Urinary bladder (tissue), 4 donors: ENCODE measurements around the gene RELL1. TPM values are rescaled to one million over a fixed set of nuclear protein-coding genes. Genes with fewer than 3 reads are reported as not detected.
A peak's percentile ranks its signal among the peaks of the same experiment; 100 is the strongest.

Experiments used
- DNase-seq: peaks from one replicate; pipeline ENCODE4 v3.0.0-alpha.2; 2015; ENCODE audit errors: extremely low spot score
- H3K27ac ChIP-seq: one replicate; pipeline ENCODE4 v1.5.1; 2013; ENCODE audit warnings: low read depth, mild to moderate bottlenecking, moderate library complexity
- H3K36me3 ChIP-seq: one replicate; pipeline ENCODE4 v1.6.1; 2013; ENCODE audit warnings: mild to moderate bottlenecking, moderate library complexity; ENCODE audit not compliant: insufficient read depth
- H3K4me1 ChIP-seq: one replicate; pipeline ENCODE4 v1.6.1; 2013; ENCODE audit warnings: mild to moderate bottlenecking, moderate library complexity; ENCODE audit not compliant: insufficient read depth
- H3K4me3 ChIP-seq: one replicate; pipeline ENCODE4 v1.5.1; 2013; ENCODE audit warnings: low read depth, low read length
- WGBS: extraction: QIAGEN DNeasy Blood & Tissue Kit; methylation state at CpG from one replicate; pipeline ENCODE4 v1.1.7; 2013; 5-methylcytosine and 5-hydroxymethylcytosine counted together
- polyA plus RNA-seq: library from polyadenylated mRNA; stranded (reverse); fragments of 200-250 nt; gene quantifications from one replicate; pipeline ENCODE4 v1.2.3, GENCODE V29; 2013
- total RNA-seq: library from RNA; depleted of rRNA; stranded (reverse); fragments of >200 nt; gene quantifications from one replicate; pipeline ENCODE4 v1.2.3, GENCODE V29; 2014
- donor health status: healthy with polysubstance abuse.
- donor health status: healthy.

Gene RELL1
- total and polyA plus RNA-seq, 2 donors: 7.6 to 44.7 TPM

- no peak overlapping the region for H3K27ac ChIP-seq
- no peaks in the 10 kb centered on the region for H3K36me3 ChIP-seq
- no peaks in the 10 kb centered on the region for H3K4me1 ChIP-seq
- no peak overlapping the region for H3K4me3 ChIP-seq
- DNase-seq: no peak
- WGBS: 92% methylated on average over 4 of the region's 4 CpGs
Measured at GRCh38 chr4:37604461-37604860, 81.7 kb downstream of the RELL1 start.

GRCh38 chr4:37603711-37604110 lies 82.5 kb downstream of the RELL1 start:
- no peak overlapping the region for H3K27ac ChIP-seq
- no peak for DNase-seq
- H3K36me3 ChIP-seq: no peaks in the 10 kb centered on the region
- WGBS: 92% methylated on average over 5 of the region's 5 CpGs
- no peak overlapping the region for H3K4me3 ChIP-seq
- H3K4me1 ChIP-seq: no peaks in the 10 kb centered on the region

DNA sequence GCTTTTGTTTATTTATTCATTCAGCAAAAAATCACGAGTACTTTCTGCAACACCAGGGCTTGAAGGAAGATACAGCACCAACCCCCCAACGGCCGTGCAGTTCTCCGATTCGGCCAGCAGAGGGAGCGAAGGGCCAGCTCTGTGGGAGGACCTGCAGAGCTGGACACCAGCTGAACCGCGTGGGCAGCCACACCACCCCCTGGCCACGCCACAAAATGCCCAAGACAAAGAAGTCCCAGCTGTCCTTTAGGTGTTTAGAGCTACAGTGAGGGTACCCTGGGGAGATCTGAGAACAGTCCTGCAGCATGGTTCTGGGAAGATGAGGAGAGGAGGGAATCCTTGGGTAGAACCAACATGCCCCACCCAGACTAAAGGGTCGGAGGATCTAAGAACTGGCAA lies 83.1 kb downstream of the RELL1 start:
- Histone ChIP-seq H3K4me3 (no peak overlapping the region), H3K36me3 (no peaks in the 10 kb centered on the region), H3K27ac (no peak overlapping the region), H3K4me1 (no peaks in the 10 kb centered on the region)
- WGBS: 8% methylated on average over 10 of the region's 10 CpGs
- DNase-seq: peak; percentile 42

- H3K27ac ChIP-seq: no peak overlapping the region
- H3K4me1 ChIP-seq: no peaks in the 10 kb centered on the region
- no peak for DNase-seq
- WGBS: 72% methylated on average over 18 of the region's 18 CpGs
- no peaks in the 10 kb centered on the region for H3K36me3 ChIP-seq
- H3K4me3 ChIP-seq: no peak overlapping the region
Measured at GRCh38 chr4:37602454-37603069, 83.6 kb downstream of the RELL1 start.

GRCh38 chr4:37601531-37601930 lies 84.6 kb downstream of the RELL1 start:
- DNase-seq: no peak
- Histone ChIP-seq H3K27ac (no peak overlapping the region), H3K4me3 (no peak overlapping the region), H3K4me1 (no peaks in the 10 kb centered on the region), H3K36me3 (no peaks in the 10 kb centered on the region)
- 46% methylated on average over 5 of the region's 5 CpGs for WGBS

GRCh38 chr4:37599092-37599790 lies 86.9 kb downstream of the RELL1 start:
- no peak for DNase-seq
- no peak overlapping the region for H3K27ac ChIP-seq
- no peak overlapping the region for H3K4me3 ChIP-seq
- H3K36me3 ChIP-seq: no peaks in the 10 kb centered on the region
- WGBS: 81% methylated on average over 9 of the region's 9 CpGs
- H3K4me1 ChIP-seq: no peaks in the 10 kb centered on the region

DNA sequence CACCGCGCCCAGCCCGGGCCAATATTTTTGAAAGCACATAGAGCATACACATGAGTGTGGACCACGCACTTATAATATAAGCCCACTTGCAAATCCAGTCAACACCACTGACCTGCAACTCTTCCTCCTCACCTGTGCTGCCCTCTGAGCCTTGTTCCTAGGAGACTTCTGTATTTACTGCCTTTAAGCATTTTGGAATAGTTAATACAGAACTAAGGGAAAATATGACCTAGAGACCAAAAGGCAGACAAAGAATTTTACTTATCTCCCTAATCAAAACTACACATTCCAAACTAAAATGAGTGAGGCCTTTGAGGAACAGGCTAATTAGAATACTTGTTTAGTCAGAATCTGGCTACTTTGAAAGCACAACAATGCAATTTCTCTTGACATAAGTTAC lies 89.1 kb downstream of the RELL1 start:
- WGBS: 96% methylated on average over 4 of the region's 4 CpGs
- Histone ChIP-seq H3K4me3 (no peak overlapping the region), H3K4me1 (no peaks in the 10 kb centered on the region), H3K36me3 (no peaks in the 10 kb centered on the region), H3K27ac (no peak overlapping the region)
- no peak for DNase-seq

GRCh38 chr4:37595875-37596680 lies 90.1 kb downstream of the RELL1 start:
- DNase-seq: no peak
- no peaks in the 10 kb centered on the region for H3K36me3 ChIP-seq
- WGBS: 75% methylated on average over 12 of the region's 12 CpGs
- H3K4me1 ChIP-seq: no peaks in the 10 kb centered on the region
- no peak overlapping the region for H3K27ac ChIP-seq
- H3K4me3 ChIP-seq: no peak overlapping the region

GRCh38 chr4:37594099-37594498 lies 92.1 kb downstream of the RELL1 start:
- Histone ChIP-seq H3K27ac (no peak overlapping the region), H3K4me1 (no peaks in the 10 kb centered on the region), H3K4me3 (no peak overlapping the region), H3K36me3 (no peaks in the 10 kb centered on the region)
- 58% methylated on average over 2 of the region's 2 CpGs for WGBS
- no peak for DNase-seq

GRCh38 chr4:37591349-37591748 lies 94.8 kb downstream of the RELL1 start:
- no peaks in the 10 kb centered on the region for H3K36me3 ChIP-seq
- H3K4me3 ChIP-seq: no peak overlapping the region
- WGBS: 44% methylated on average over 1 of the region's 1 CpG
- H3K27ac ChIP-seq: no peak overlapping the region
- DNase-seq: no peak
- H3K4me1 ChIP-seq: no peaks in the 10 kb centered on the region

GRCh38 chr4:37590016-37590415 lies 96.2 kb downstream of the RELL1 start:
- no peak overlapping the region for H3K4me3 ChIP-seq
- H3K4me1 ChIP-seq: no peaks in the 10 kb centered on the region
- DNase-seq: no peak
- H3K36me3 ChIP-seq: no peaks in the 10 kb centered on the region
- H3K27ac ChIP-seq: no peak overlapping the region
- WGBS: 92% methylated on average over 6 of the region's 6 CpGs

GRCh38 chr4:37588150-37588549 lies 98.0 kb downstream of the RELL1 start:
- Histone ChIP-seq H3K27ac (no peak overlapping the region), H3K4me1 (no peaks in the 10 kb centered on the region), H3K36me3 (no peaks in the 10 kb centered on the region), H3K4me3 (no peak overlapping the region)
- 91% methylated on average over 9 of the region's 9 CpGs for WGBS
- no peak for DNase-seq

GRCh38 chr4:37586194-37586593 lies 100.0 kb downstream of the RELL1 start:
- Histone ChIP-seq H3K4me3 (no peak overlapping the region), H3K36me3 (no peaks in the 10 kb centered on the region), H3K4me1 (no peaks in the 10 kb centered on the region), H3K27ac (no peak overlapping the region)
- no peak for DNase-seq
- WGBS: 46% methylated on average over 6 of the region's 6 CpGs

GRCh38 chr4:37584493-37585060 lies 101.6 kb downstream of the RELL1 start:
- no peaks in the 10 kb centered on the region for H3K4me1 ChIP-seq
- DNase-seq: no peak

More at GRCh38 chr4:37584493-37585060, 101.6 kb downstream of the RELL1 start:
- H3K4me3 ChIP-seq: no peak overlapping the region
- no peak overlapping the region for H3K27ac ChIP-seq
- H3K36me3 ChIP-seq: no peaks in the 10 kb centered on the region
- WGBS: 58% methylated on average over 9 of the region's 9 CpGs
